ENCODE data around the gene FOS. TPM values are rescaled to one million over a fixed set of nuclear protein-coding genes. Genes with fewer than 3 reads are reported as not detected.

Gene FOS
- total RNA-seq, 1 donor from 2014 or later, result 4,268 TPM

- TF ChIP-seq CTCF (IDR thresholded peaks at IDR 0.05), result no peak
- no peaks in the 10 kb centered on the region for H3K9me3 ChIP-seq
- peak in 1 of 2 donors; percentile 69 for DNase-seq (ENCODE audit: low spot score in 2 of 2)
- H3K36me3 ChIP-seq, result peaks cover 2 to 9% of the 10 kb centered on the region in 2 donors
- H3K27me3 ChIP-seq, result no peaks in the 10 kb centered on the region
- intact Hi-C loops (cut with DNase I), result no loop called here
- no peak overlapping the region for H3K4me3 ChIP-seq
- peaks cover 2% of the 10 kb centered on the region in 2 donors for H3K4me1 ChIP-seq
- H3K27ac ChIP-seq, result no peak overlapping the region
These were observed 7.7 kb downstream of the FOS start for GRCh38 chr14:75286313-75286712.

GRCh38 chr14:75289840-75290388 lies 11.3 kb downstream of the FOS start:
- peak in 1 of 2 donors; percentile 56 for DNase-seq (ENCODE audit: low spot score in 2 of 2)
- Histone ChIP-seq H3K27ac (no peak overlapping the region), H3K36me3 (no peaks in the 10 kb centered on the region), H3K4me3 (no peak overlapping the region), H3K9me3 (no peaks in the 10 kb centered on the region), H3K27me3 (no peaks in the 10 kb centered on the region), H3K4me1 (peaks cover 5 to 7% of the 10 kb centered on the region in 2 donors)
- no peak for TF ChIP-seq CTCF (IDR thresholded peaks at IDR 0.05)
- intact Hi-C loops (cut with DNase I), result loop anchor here (10.0 kb wide), 2 partner anchors 305 to 795 kb away; partner anchors contain the start of genes ISCA2 and NPC2

GRCh38 chr14:75290851-75291250 lies 12.2 kb downstream of the FOS start:
- intact Hi-C loops (cut with DNase I), result loop anchor here (10.0 kb wide), 2 partner anchors 306 to 796 kb away; partner anchors contain the start of genes ISCA2 and NPC2
- peak in 1 of 2 donors; percentile 53 for DNase-seq (ENCODE audit: low spot score in 2 of 2)
- Histone ChIP-seq H3K4me3 (no peak overlapping the region), H3K36me3 (no peaks in the 10 kb centered on the region), H3K9me3 (no peaks in the 10 kb centered on the region), H3K27me3 (no peaks in the 10 kb centered on the region), H3K4me1 (peaks cover 7 to 10% of the 10 kb centered on the region in 2 donors), H3K27ac (no peak overlapping the region)
- no peak for TF ChIP-seq CTCF (IDR thresholded peaks at IDR 0.05)

GRCh38 chr14:75291331-75291730 lies 12.7 kb downstream of the FOS start:
- no peak for TF ChIP-seq CTCF (IDR thresholded peaks at IDR 0.05)
- Histone ChIP-seq H3K27me3 (no peaks in the 10 kb centered on the region), H3K36me3 (no peaks in the 10 kb centered on the region), H3K4me1 (peaks cover 8 to 10% of the 10 kb centered on the region in 2 donors), H3K27ac (no peak overlapping the region), H3K9me3 (no peaks in the 10 kb centered on the region), H3K4me3 (no peak overlapping the region)
- intact Hi-C loops (cut with DNase I), result loop anchor here (10.0 kb wide), 2 partner anchors 307 to 797 kb away; partner anchors contain the start of genes ISCA2 and NPC2
- DNase-seq (ENCODE audit: low spot score in 2 of 2), result peak in 1 of 2 donors; percentile 46

- intact Hi-C loops (cut with DNase I), result loop anchor here (10.0 kb wide), 2 partner anchors 307 to 797 kb away; partner anchors contain the start of genes ISCA2 and NPC2
- Histone ChIP-seq H3K4me1 (peaks cover 10% of the 10 kb centered on the region in 2 donors), H3K9me3 (no peaks in the 10 kb centered on the region), H3K27me3 (no peaks in the 10 kb centered on the region), H3K27ac (no peak overlapping the region), H3K36me3 (no peaks in the 10 kb centered on the region), H3K4me3 (no peak overlapping the region)
- DNase-seq (ENCODE audit: low spot score in 2 of 2), result peak in 1 of 2 donors; percentile 62
- no peak for TF ChIP-seq CTCF (IDR thresholded peaks at IDR 0.05)
These were observed 13.5 kb downstream of the FOS start for GRCh38 chr14:75292101-75292563.
